Endothelial cell of umbilical vein (primary cell): ENCODE results near the gene HTR3B. TPM values are rescaled to one million over a fixed set of nuclear protein-coding genes. Genes with fewer than 3 reads are reported as not detected.

Experiments
- BruUV-seq: library from RNA; stranded (reverse); fragments of 400-500 nt; replicated peaks from 2 replicates; lab custom pipeline; 2021; lab: Mats Ljungman, UMichigan
- CTCF ChIA-PET: fragments of 300-600, 350-600 bp; sonication (Branson Sonifier 250); formaldehyde crosslinking; loops from one replicate; lab custom pipeline; 2021; ENCODE audit warnings: antibody characterized with exemption, inconsistent platforms; lab: Charles Lee
- POLR2A ChIA-PET: fragments of 300-600, 350-600 bp; sonication (Branson Sonifier 250); formaldehyde crosslinking; loops from one replicate; lab custom pipeline; 2021; ENCODE audit warnings: antibody characterized with exemption, inconsistent platforms; lab: Charles Lee
- DNase-seq: peaks from one replicate; pipeline ENCODE4 v3.0.0-alpha.2; 2011; ENCODE audit warnings: low read depth, low spot score
- FAIRE-seq: peaks from 2 replicates; lab custom pipeline; 2011; peaks lifted over from hg19 to GRCh38; lab: Jason Lieb, UNC
- H2AFZ ChIP-seq: 2 replicates; pipeline ENCODE4 v1.6.0; 2012; ENCODE audit warnings: low read depth, low read length, control low read depth, inconsistent platforms
- H3K27ac ChIP-seq: 2 replicates; pipeline ENCODE4 v1.5.1; 2011; ENCODE audit warnings: low read depth, mild to moderate bottlenecking, control low read depth, low read length, moderate library complexity; ENCODE audit not compliant: insufficient read depth
- H3K27me3 ChIP-seq, 2 experiments: 2 replicates each; pipeline versions ENCODE4 v1.6.0 to v1.6.1; 2011; ENCODE audit warnings: low read length in 2 of 2, mixed read lengths in 1 of 2; ENCODE audit not compliant: control insufficient read depth in 2 of 2, insufficient read depth in 2 of 2
- H3K36me3 ChIP-seq, 2 experiments: 2 replicates in 1 of 2; 3 replicates in 1 of 2; pipeline ENCODE4 v1.5.1; 2011; ENCODE audit warnings: low read length in 2 of 2, mild to moderate bottlenecking in 1 of 2, moderate library complexity in 1 of 2; ENCODE audit not compliant: control insufficient read depth in 2 of 2, insufficient read depth in 2 of 2; ENCODE audit errors: extremely low read depth in 1 of 2
- H3K4me1 ChIP-seq: 3 replicates; pipeline ENCODE4 v1.5.1; 2011; ENCODE audit warnings: mild to moderate bottlenecking, low read length; ENCODE audit not compliant: control insufficient read depth, insufficient read depth; ENCODE audit errors: extremely low read depth
- H3K4me2 ChIP-seq: 2 replicates; pipeline ENCODE4 v1.6.1; 2011; ENCODE audit warnings: low read length, control low read depth, mixed read lengths; ENCODE audit not compliant: insufficient read depth
- H3K4me3 ChIP-seq, 3 experiments: fragments of 200-600 bp in 1 of 3; sonication (generic), shearing (Covaris generic) in 1 of 3; replicated peaks in 1 of 3; 2 replicates each; pipeline ENCODE4 v1.5.1; 2011 to 2016; ENCODE audit warnings: control low read depth in 3 of 3, low read length in 3 of 3, mild to moderate bottlenecking in 2 of 3, inconsistent platforms in 1 of 3, low read depth in 1 of 3, moderate library complexity in 1 of 3; ENCODE audit not compliant: insufficient read depth in 1 of 3
- H3K79me2 ChIP-seq: 2 replicates; pipeline ENCODE4 v1.6.0; 2012; ENCODE audit warnings: low read length, inconsistent platforms; ENCODE audit not compliant: control insufficient read depth, insufficient read depth
- H3K9ac ChIP-seq: replicated peaks from 2 replicates; pipeline ENCODE3; 2011; ENCODE audit warnings: low read length, control low read depth; ENCODE audit not compliant: insufficient read depth; ENCODE audit errors: extremely low read depth
- H3K9me1 ChIP-seq: replicated peaks from 3 replicates; pipeline ENCODE4 v1.6.0; 2011; ENCODE audit warnings: mild to moderate bottlenecking, low read length; ENCODE audit not compliant: control insufficient read depth, insufficient read depth; ENCODE audit errors: extremely low read depth
- H3K9me3 ChIP-seq: replicated peaks from 2 replicates; pipeline ENCODE4 v1.5.1; 2012; ENCODE audit warnings: low read length, inconsistent platforms; ENCODE audit not compliant: control insufficient read depth, insufficient read depth
- H4K20me1 ChIP-seq: replicated peaks from 2 replicates; pipeline ENCODE3; 2011; ENCODE audit warnings: mild to moderate bottlenecking, low read length; ENCODE audit not compliant: control insufficient read depth, insufficient read depth; ENCODE audit errors: extremely low read depth
- EZH2 ChIP-seq: IDR thresholded peaks from 2 replicates; pipeline ENCODE4 v1.6.1; 2012; ENCODE audit warnings: borderline replicate concordance, low read depth, mild to moderate bottlenecking, moderate library complexity, low read length, inconsistent platforms; ENCODE audit not compliant: severe bottlenecking
- FOS ChIP-seq: IDR thresholded peaks from 2 replicates; pipeline ENCODE4 v1.6.1; 2011; ENCODE audit warnings: mild to moderate bottlenecking, low read length, moderate library complexity, borderline replicate concordance; ENCODE audit not compliant: insufficient read depth
- GATA2 ChIP-seq: IDR thresholded peaks from 2 replicates; pipeline ENCODE4 v1.7.0; 2011; ENCODE audit warnings: low read depth, mild to moderate bottlenecking, moderate library complexity, mixed read lengths, low read length; ENCODE audit not compliant: insufficient read length, insufficient read depth
- JUN ChIP-seq: IDR thresholded peaks from 2 replicates; pipeline ENCODE4 v1.6.1; 2011; ENCODE audit warnings: borderline replicate concordance, low read depth; ENCODE audit not compliant: insufficient read length, insufficient read depth
- MYC ChIP-seq: IDR thresholded peaks from one replicate; pipeline ENCODE4 v1.6.1; 2011; ENCODE audit warnings: mild to moderate bottlenecking, low read depth, low read length
- POLR2A ChIP-seq: IDR thresholded peaks from 2 replicates; pipeline ENCODE4 v1.6.1; 2012; ENCODE audit warnings: low read depth, mild to moderate bottlenecking, control low read depth, low read length
- POLR2AphosphoS5 ChIP-seq: IDR thresholded peaks from 2 replicates; pipeline ENCODE4 v1.6.1; 2012; ENCODE audit warnings: low read depth, mild to moderate bottlenecking, control low read depth, low read length, moderate library complexity; ENCODE audit not compliant: insufficient read depth
- dilution Hi-C: fragments of 300-500 bp; cut with MboI; formaldehyde crosslinking; loops from one replicate; pipeline ENCODE4 v1.15.0; 2019; ENCODE audit warnings: low sequenced_read_pairs; ENCODE audit not compliant: extremely low pct_ligation_motif_present
- intact Hi-C: fragments of 100-400 bp; cut with micrococcal nuclease; formaldehyde crosslinking; loops from one replicate; pipeline ENCODE4 v1.10.0; 2022
- polyA plus RNA-seq, 4 experiments: library from polyadenylated mRNA; depleted of rRNA in 3 of 4; stranded (reverse) in 3 of 4; unstranded in 1 of 4; fragments of >200 nt; gene quantifications; 2 replicates each; pipeline versions ENCODE4 v1.2.1 to v1.2.3, GENCODE V29; 2011 to 2012; ENCODE audit warnings: missing spikeins in 1 of 4
- total RNA-seq: library from RNA; stranded (reverse); gene quantifications from 2 replicates; pipeline ENCODE4 v1.2.3, GENCODE V29; 2021
- TF ChIP-seq, protein P1 (sequence below): IDR thresholded peaks from 2 replicates; pipeline ENCODE4 v1.6.1; 2011; ENCODE audit not compliant: insufficient read depth, insufficient read length
- TF ChIP-seq, protein P2 (sequence below), 2 donors: IDR thresholded peaks; 1 replicate in 1 of 2; 2 replicates in 1 of 2; pipeline ENCODE4 v1.5.1; 2011; ENCODE audit warnings: low read length in 2 of 2, mild to moderate bottlenecking in 2 of 2, moderate library complexity in 2 of 2, control low read depth in 1 of 2, inconsistent platforms in 1 of 2, low read depth in 1 of 2; ENCODE audit not compliant: insufficient read depth in 1 of 2; ENCODE audit errors: extremely low read depth in 1 of 2

HTR3B gene
- total and polyA plus RNA-seq, 2 donors (not counting 3 experiments of a cell fraction or from before 2014, with no cell fraction given), result not detected

- no peak overlapping the region for H2AFZ ChIP-seq
- peaks cover 0 to 4% of the 10 kb centered on the region in 2 experiments for H3K27me3 ChIP-seq
- no peak overlapping the region for H3K9ac ChIP-seq
- no peaks in the 10 kb centered on the region for H3K9me3 ChIP-seq
- CTCF ChIA-PET, result interaction anchor here (0.6 to 19.6 kb wide), 6 partner anchors 30 to 289 kb away, joined by 3 to 539 read pairs (median 3); no protein-coding TSS in a partner anchor
- POLR2A ChIA-PET, result no interaction called here
- intact Hi-C loops, result loop anchor here (2.0 to 5.0 kb wide), 2 partner anchors 94 to 184 kb away; no protein-coding TSS in a partner anchor
- TF ChIP-seq POLR2A (no peak), EZH2 (no peak), GATA2 (no peak), FOS (no peak), POLR2AphosphoS5 (no peak), MYC (no peak), JUN (no peak)
- TF ChIP-seq, protein P1, sequence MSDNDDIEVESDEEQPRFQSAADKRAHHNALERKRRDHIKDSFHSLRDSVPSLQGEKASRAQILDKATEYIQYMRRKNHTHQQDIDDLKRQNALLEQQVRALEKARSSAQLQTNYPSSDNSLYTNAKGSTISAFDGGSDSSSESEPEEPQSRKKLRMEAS, result no peak
- TF ChIP-seq, protein P2, sequence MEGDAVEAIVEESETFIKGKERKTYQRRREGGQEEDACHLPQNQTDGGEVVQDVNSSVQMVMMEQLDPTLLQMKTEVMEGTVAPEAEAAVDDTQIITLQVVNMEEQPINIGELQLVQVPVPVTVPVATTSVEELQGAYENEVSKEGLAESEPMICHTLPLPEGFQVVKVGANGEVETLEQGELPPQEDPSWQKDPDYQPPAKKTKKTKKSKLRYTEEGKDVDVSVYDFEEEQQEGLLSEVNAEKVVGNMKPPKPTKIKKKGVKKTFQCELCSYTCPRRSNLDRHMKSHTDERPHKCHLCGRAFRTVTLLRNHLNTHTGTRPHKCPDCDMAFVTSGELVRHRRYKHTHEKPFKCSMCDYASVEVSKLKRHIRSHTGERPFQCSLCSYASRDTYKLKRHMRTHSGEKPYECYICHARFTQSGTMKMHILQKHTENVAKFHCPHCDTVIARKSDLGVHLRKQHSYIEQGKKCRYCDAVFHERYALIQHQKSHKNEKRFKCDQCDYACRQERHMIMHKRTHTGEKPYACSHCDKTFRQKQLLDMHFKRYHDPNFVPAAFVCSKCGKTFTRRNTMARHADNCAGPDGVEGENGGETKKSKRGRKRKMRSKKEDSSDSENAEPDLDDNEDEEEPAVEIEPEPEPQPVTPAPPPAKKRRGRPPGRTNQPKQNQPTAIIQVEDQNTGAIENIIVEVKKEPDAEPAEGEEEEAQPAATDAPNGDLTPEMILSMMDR (IDR thresholded peaks at IDR 0.05; ENCODE audit: extremely low read depth in 1 of 2, insufficient read depth in 1 of 2, low read depth in 1 of 2, low read length in 2 of 2), result no peak
- no peaks in the 10 kb centered on the region for H3K79me2 ChIP-seq
- H4K20me1 ChIP-seq, result no peaks in the 10 kb centered on the region
- no peaks in the 10 kb centered on the region for H3K9me1 ChIP-seq
- no TSS peak for BruUV-seq
- peak; percentile 66 for FAIRE-seq
- peak; percentile 38 for DNase-seq
- no peak overlapping the region for H3K4me2 ChIP-seq
- H3K4me1 ChIP-seq, result no peaks in the 10 kb centered on the region
- no peaks in the 10 kb centered on the region for H3K36me3 ChIP-seq
- no peak overlapping the region for H3K27ac ChIP-seq
- H3K4me3 ChIP-seq, result no peak overlapping the region
- dilution Hi-C loops, result no loop called here
Observed at GRCh38 chr11:113991170-113991569, 86.6 kb downstream of the HTR3B start.
